IMR-90 (cell line): Measurements from ENCODE around the gene OXNAD1. TPM values are rescaled to one million over a fixed set of nuclear protein-coding genes. Genes with fewer than 3 reads are reported as not detected.

Source experiments
- ATAC-seq: fragments of 200-7000 bp; cut with Tn5 transposase; 2 replicates; pipeline ENCODE4 v1.9.1; 2020; ENCODE audit warnings: low read depth, mild to moderate bottlenecking, moderate library complexity
- BruUV-seq: library from RNA; stranded (reverse); fragments of 400-500 nt; replicated peaks from 2 replicates; lab custom pipeline; 2021; lab: Mats Ljungman, UMichigan
- CTCF ChIA-PET: fragments of 300-600 bp; formaldehyde crosslinking; extraction: SDS; loops from one replicate; lab custom pipeline; 2021; ENCODE audit warnings: antibody characterized with exemption; lab: Yijun Ruan, JAX
- POLR2A ChIA-PET: fragments of 300-600 bp; sonication (Branson Sonifier 250); formaldehyde crosslinking; loops from one replicate; lab custom pipeline; 2022; ENCODE audit warnings: antibody characterized with exemption; ENCODE audit not compliant: unreplicated experiment; lab: Charles Lee
- DNase-seq: peaks from one replicate; pipeline ENCODE4 v3.0.0; 2013
- H2AFZ ChIP-seq: replicated peaks from 2 replicates; pipeline ENCODE3; 2013; ENCODE audit warnings: low read length, mild to moderate bottlenecking; ENCODE audit not compliant: poor library complexity
- H2AK5ac ChIP-seq: 2 replicates; pipeline ENCODE4 v1.6.1; 2013; ENCODE audit warnings: low read depth, low read length, inconsistent platforms
- H2AK9ac ChIP-seq: replicated peaks from 2 replicates; pipeline ENCODE3; 2013; ENCODE audit warnings: mild to moderate bottlenecking, low read depth, low read length, moderate library complexity; ENCODE audit not compliant: poor library complexity
- H2BK120ac ChIP-seq: 2 replicates; pipeline ENCODE4 v1.6.1; 2013; ENCODE audit warnings: low read depth, low read length, inconsistent platforms
- H2BK15ac ChIP-seq: 3 replicates; pipeline ENCODE4 v1.6.1; 2013; ENCODE audit warnings: low read depth, low read length, inconsistent platforms
- H2BK20ac ChIP-seq: 2 replicates; pipeline ENCODE4 v1.6.1; 2013; ENCODE audit warnings: low read depth, mild to moderate bottlenecking, inconsistent platforms, low read length, moderate library complexity
- H2BK5ac ChIP-seq: 2 replicates; pipeline ENCODE4 v1.6.1; 2013; ENCODE audit warnings: mild to moderate bottlenecking, low read depth, low read length, inconsistent platforms; ENCODE audit not compliant: poor library complexity, severe bottlenecking
- H3K14ac ChIP-seq: replicated peaks from 2 replicates; pipeline ENCODE4 v1.6.1; 2013; ENCODE audit warnings: low read depth, low read length, inconsistent platforms
- H3K18ac ChIP-seq: 2 replicates; pipeline ENCODE4 v1.6.1; 2013; ENCODE audit warnings: low read depth, low read length, control low read depth
- H3K23ac ChIP-seq: 2 replicates; pipeline ENCODE4 v1.6.1; 2013; ENCODE audit warnings: low read depth, low read length, inconsistent platforms
- H3K27ac ChIP-seq: 2 replicates; pipeline ENCODE4 v1.5.1; 2013; ENCODE audit warnings: mild to moderate bottlenecking, control low read depth, low read length; ENCODE audit not compliant: insufficient read depth
- H3K27me3 ChIP-seq: 2 replicates; pipeline ENCODE4 v1.6.1; 2013; ENCODE audit warnings: low read length; ENCODE audit not compliant: control insufficient read depth, insufficient read depth
- H3K36me3 ChIP-seq: 2 replicates; pipeline ENCODE4 v1.6.1; 2013; ENCODE audit warnings: low read length, mixed read lengths; ENCODE audit not compliant: control insufficient read depth, insufficient read depth
- H3K4ac ChIP-seq: 2 replicates; pipeline ENCODE4 v1.6.1; 2013; ENCODE audit warnings: low read depth, low read length, inconsistent platforms
- H3K4me1 ChIP-seq: 2 replicates; pipeline ENCODE4 v1.6.1; 2013; ENCODE audit warnings: low read length, mixed read lengths; ENCODE audit not compliant: control insufficient read depth, insufficient read depth
- H3K4me2 ChIP-seq: 2 replicates; pipeline ENCODE4 v1.6.1; 2013; ENCODE audit warnings: low read depth, mild to moderate bottlenecking, control low read depth, low read length, moderate library complexity
- H3K4me3 ChIP-seq: 2 replicates; pipeline ENCODE4 v1.5.1; 2013; ENCODE audit warnings: low read depth, mild to moderate bottlenecking, control low read depth, low read length, moderate library complexity; ENCODE audit not compliant: insufficient read depth
- H3K56ac ChIP-seq: 2 replicates; pipeline ENCODE4 v1.6.1; 2013; ENCODE audit warnings: low read length, inconsistent platforms; ENCODE audit not compliant: insufficient read depth; ENCODE audit errors: extremely low read depth
- H3K79me1 ChIP-seq, 2 experiments: 2 replicates each; pipeline ENCODE4 v1.6.1; 2013; ENCODE audit warnings: low read length in 2 of 2, inconsistent platforms in 1 of 2, low read depth in 1 of 2
- H3K9ac ChIP-seq: 2 replicates; pipeline ENCODE4 v1.6.1; 2013; ENCODE audit warnings: low read depth, low read length, control low read depth
- H3K9me1 ChIP-seq: 2 replicates; pipeline ENCODE4 v1.6.1; 2013; ENCODE audit warnings: low read length, inconsistent platforms; ENCODE audit not compliant: insufficient read depth
- H3K9me3 ChIP-seq: 2 replicates; pipeline ENCODE4 v1.6.1; 2013; ENCODE audit warnings: low read length; ENCODE audit not compliant: control insufficient read depth, insufficient read depth
- H4K20me1 ChIP-seq: 2 replicates; pipeline ENCODE4 v1.6.1; 2013; ENCODE audit warnings: low read length, inconsistent platforms; ENCODE audit not compliant: insufficient read depth
- H4K5ac ChIP-seq: 2 replicates; pipeline ENCODE4 v1.6.1; 2013; ENCODE audit warnings: mild to moderate bottlenecking, low read depth, low read length, control low read depth
- H4K8ac ChIP-seq, 2 experiments: 2 replicates each; pipeline ENCODE4 v1.6.1; 2013; ENCODE audit warnings: low read depth in 2 of 2, low read length in 2 of 2, control low read depth in 1 of 2, inconsistent platforms in 1 of 2
- H4K91ac ChIP-seq: 2 replicates; pipeline ENCODE4 v1.6.1; 2013; ENCODE audit warnings: low read depth, low read length, inconsistent platforms; ENCODE audit not compliant: insufficient read depth
- MAFK ChIP-seq: IDR thresholded peaks from 2 replicates; pipeline ENCODE4 v1.6.1; 2012; ENCODE audit warnings: low read depth, low read length, improper control_type of control experiment
- RAD21 ChIP-seq: IDR thresholded peaks from 2 replicates; pipeline ENCODE4 v1.6.1; 2012; ENCODE audit warnings: low read length, improper control_type of control experiment
- WGBS, 2 experiments: methylation state at CpG; one replicate each; pipeline versions ENCODE4 v1.1.5 to v1.1.7; 2013; ENCODE audit warnings: missing lambda C conversion rate in 2 of 2; ENCODE audit not compliant: insufficient read length in 1 of 2; ENCODE audit errors: extremely low coverage in 2 of 2; 5-methylcytosine and 5-hydroxymethylcytosine counted together
- dilution Hi-C: fragments of 300-500 bp; cut with HindIII; formaldehyde crosslinking; loops from one replicate; pipeline ENCODE4 v1.14.3; 2018; ENCODE audit warnings: low sequenced_read_pairs; ENCODE audit not compliant: unreplicated experiment
- in situ Hi-C: fragments of 300-500 bp; cut with MboI; formaldehyde crosslinking; loops from 3 replicates; pipeline ENCODE4 v1.14.3; 2019; ENCODE audit warnings: low sequenced_read_pairs, inconsistent platforms, mixed read lengths
- intact Hi-C: fragments of 100-400 bp; cut with micrococcal nuclease; formaldehyde crosslinking; loops from 2 replicates; pipeline ENCODE4 v1.10.0; 2022
- polyA plus RNA-seq, 3 experiments: library from polyadenylated mRNA; depleted of rRNA; stranded (reverse); fragments of >200 nt; gene quantifications; 2 replicates each; pipeline ENCODE4 v1.2.3, GENCODE V29; 2012; ENCODE audit warnings: low replicate concordance in 1 of 3
- total RNA-seq: library from RNA; depleted of rRNA; stranded (reverse); fragments of >200 nt; gene quantifications from 2 replicates; pipeline ENCODE4 v1.2.3, GENCODE V29; 2012

The OXNAD1 gene
- total and polyA plus RNA-seq, 2 of the 4 experiments (the other 2 are of a cell fraction) = 6.2 to 11.3 TPM

DNA sequence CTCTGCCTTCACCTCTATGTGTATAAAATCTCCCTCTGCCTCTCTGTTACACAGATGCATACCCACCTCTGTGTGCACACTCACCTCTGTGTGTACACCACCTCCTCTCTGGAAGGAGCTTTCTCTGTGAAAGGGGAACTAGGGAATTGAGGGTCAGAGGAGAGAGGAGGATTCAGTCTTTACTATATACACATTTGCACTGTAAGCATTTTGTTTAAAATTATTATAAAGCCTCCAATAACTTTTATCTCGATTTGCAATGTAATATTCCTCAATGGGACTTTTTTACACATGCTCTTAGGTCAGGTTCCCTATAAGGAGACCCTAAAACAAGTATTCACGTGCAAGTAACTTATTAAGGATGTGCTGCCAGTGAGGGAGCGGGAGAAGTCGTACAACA, 82.5 kb downstream of the OXNAD1 start:
- no TSS peak for BruUV-seq
- no peaks in the 10 kb centered on the region for H3K9me3 ChIP-seq
- no peak overlapping the region for H2BK20ac ChIP-seq
- TF ChIP-seq RAD21 (no peak), MAFK (peak; percentile 61)
- no peak overlapping the region for H3K56ac ChIP-seq
- no peak overlapping the region for H3K18ac ChIP-seq
- H2AFZ ChIP-seq = no peak overlapping the region
- H3K4me3 ChIP-seq = no peak overlapping the region
- dilution Hi-C loops (no loop called here), intact Hi-C loops (no loop called here), in situ Hi-C loops (no loop called here)
- no peak overlapping the region for H3K9ac ChIP-seq
- no peak overlapping the region for H4K8ac ChIP-seq
- 0 out of 2 replicates have a peak, but pooled peaks cover 3% of the 10 kb centered on the region for H3K9me1 ChIP-seq
- WGBS, 2 experiments = no CpG with 5 or more reads among the region's 4 CpGs
- no peak overlapping the region for H2AK9ac ChIP-seq
- peaks cover 5 to 14% of the 10 kb centered on the region in 2 experiments; a peak in 3 of 4 replicates for H3K79me1 ChIP-seq
- no peak overlapping the region for H4K5ac ChIP-seq
- ChIA-PET CTCF (interaction anchor here (0.5 kb wide), 1 partner anchor 838 kb away, joined by 4 read pairs; no protein-coding TSS in a partner anchor), POLR2A (no interaction called here)
- no peaks in the 10 kb centered on the region for H3K27me3 ChIP-seq
- no peak overlapping the region for H4K91ac ChIP-seq
- H2BK120ac ChIP-seq = no peak overlapping the region; the same call in 1 of the 2 replicates
- ATAC-seq (no peak), DNase-seq (no peak)
- H2AK5ac ChIP-seq = no peak overlapping the region
- H3K23ac ChIP-seq = no peak overlapping the region
- no peak overlapping the region for H3K4me2 ChIP-seq
- H4K20me1 ChIP-seq = no peaks in the 10 kb centered on the region
- H3K14ac ChIP-seq = no peak overlapping the region
- no peak overlapping the region for H3K4ac ChIP-seq
- H3K27ac ChIP-seq = no peak overlapping the region
- H2BK15ac ChIP-seq = no peak overlapping the region
- peaks cover 8% of the 10 kb centered on the region for H3K4me1 ChIP-seq
- H3K36me3 ChIP-seq = peaks cover 28% of the 10 kb centered on the region
- H2BK5ac ChIP-seq = no peak overlapping the region
